ENCODE data around the gene RGS14. TPM values are rescaled to one million over a fixed set of nuclear protein-coding genes. Genes with fewer than 3 reads are reported as not detected.
A peak's percentile ranks its signal among the peaks of the same experiment; 100 is the strongest.

RGS14 gene
- total and polyA plus RNA-seq, 2 experiments from 2014 or later: 23.5 to 37.9 TPM

DNA sequence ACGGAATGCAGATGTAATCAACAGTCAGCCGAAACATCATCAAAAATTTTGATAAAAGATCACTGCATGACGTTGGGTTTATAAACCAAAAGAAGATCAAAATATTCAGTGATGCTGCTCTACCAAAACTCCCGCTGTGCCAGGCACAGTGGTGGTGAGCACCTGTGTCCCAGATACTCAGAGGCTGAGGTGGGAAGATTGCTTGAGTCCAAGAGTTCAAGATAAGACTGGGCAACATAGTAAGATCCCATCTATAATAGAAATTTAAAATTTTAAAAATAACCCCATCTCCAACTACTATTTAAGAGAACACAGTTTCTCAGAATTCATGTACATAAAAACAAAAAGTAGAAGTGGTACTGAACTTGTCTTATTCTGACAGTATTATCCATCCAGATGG is 10.0 kb upstream of the RGS14 start (continued):
- no peak for TF ChIP-seq CTCF (conservative IDR thresholded peaks at IDR 0.05; ENCODE audit: low read depth in 2 of 2)
- TF ChIP-seq ZNF114 (CRISPR knock-in tag; IDR thresholded peaks at IDR 0.05): no peak
- no peak for TF ChIP-seq EZH2phosphoT487 (IDR thresholded peaks at IDR 0.05; ENCODE audit: unreplicated experiment)
- no peak for TF ChIP-seq NANOG (IDR thresholded peaks at IDR 0.05; ENCODE audit: borderline replicate concordance)
- TF ChIP-seq STAT1 (IDR thresholded peaks at IDR 0.05; ENCODE audit: unreplicated experiment): no peak

GRCh38 chr5:177349362-177349647 is 8.4 kb upstream of the RGS14 start:
- H3K27me3 Mint-ChIP-seq (ENCODE audit: insufficient read depth, low read depth, poor library complexity): peaks cover 7% of the 10 kb centered on the region
- no peak for DNase-seq (ENCODE audit: low spot score)
- no peak overlapping the region for H2AFZ ChIP-seq
- H3K79me2 ChIP-seq (replicated peaks; ENCODE audit: insufficient read depth): peaks cover 67% of the 10 kb centered on the region
- peak overlapping the region; percentile 18 for H3K4me3 Mint-ChIP-seq
- no peaks in the 10 kb centered on the region for H3K27me3 ChIP-seq (ENCODE audit: insufficient read depth)
- H3F3A ChIP-seq (replicated peaks; ENCODE audit: low read depth): 0 out of 2 replicates have a peak, but pooled peaks cover 6% of the 10 kb centered on the region
- peaks cover 22% of the 10 kb centered on the region for H4K20me1 ChIP-seq (replicated peaks; ENCODE audit: insufficient read depth)
- peaks cover 6% of the 10 kb centered on the region for H3K4me1 ChIP-seq (ENCODE audit: insufficient read depth)
- peaks cover 13% of the 10 kb centered on the region; the same call in 1 of the 2 replicates for H3K36me3 ChIP-seq (ENCODE audit: insufficient read depth)
- H3K9me2 ChIP-seq (ENCODE audit: insufficient read depth): no peaks in the 10 kb centered on the region
- no peak overlapping the region for H3K4me2 ChIP-seq
- no peak overlapping the region for H3K27ac Mint-ChIP-seq
- no peaks in the 10 kb centered on the region for H3K9me3 Mint-ChIP-seq
- H3K4me1 Mint-ChIP-seq: peaks cover 22% of the 10 kb centered on the region
- no peak overlapping the region for H3K27ac ChIP-seq (ENCODE audit: low read depth)
- no peak overlapping the region for H3K4me3 ChIP-seq
- H3K36me3 Mint-ChIP-seq (ENCODE audit: low read depth): peaks cover 14% of the 10 kb centered on the region
- no peak for ATAC-seq
- no peak for TF ChIP-seq NANOG (IDR thresholded peaks at IDR 0.05; ENCODE audit: borderline replicate concordance)
- no peak for TF ChIP-seq EZH2phosphoT487 (IDR thresholded peaks at IDR 0.05; ENCODE audit: unreplicated experiment)
- TF ChIP-seq ZNF462 (CRISPR knock-in tag; IDR thresholded peaks at IDR 0.05): no peak
- TF ChIP-seq, protein P1, sequence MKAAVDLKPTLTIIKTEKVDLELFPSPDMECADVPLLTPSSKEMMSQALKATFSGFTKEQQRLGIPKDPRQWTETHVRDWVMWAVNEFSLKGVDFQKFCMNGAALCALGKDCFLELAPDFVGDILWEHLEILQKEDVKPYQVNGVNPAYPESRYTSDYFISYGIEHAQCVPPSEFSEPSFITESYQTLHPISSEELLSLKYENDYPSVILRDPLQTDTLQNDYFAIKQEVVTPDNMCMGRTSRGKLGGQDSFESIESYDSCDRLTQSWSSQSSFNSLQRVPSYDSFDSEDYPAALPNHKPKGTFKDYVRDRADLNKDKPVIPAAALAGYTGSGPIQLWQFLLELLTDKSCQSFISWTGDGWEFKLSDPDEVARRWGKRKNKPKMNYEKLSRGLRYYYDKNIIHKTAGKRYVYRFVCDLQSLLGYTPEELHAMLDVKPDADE (IDR thresholded peaks at IDR 0.05): no peak
- no peak for TF ChIP-seq ZNF331 (CRISPR knock-in tag; IDR thresholded peaks at IDR 0.05; ENCODE audit: low read depth)
- no peak for TF ChIP-seq EZH2 (IDR thresholded peaks at IDR 0.05; ENCODE audit: low read depth, unreplicated experiment)
- TF ChIP-seq POLR2AphosphoS5 (IDR thresholded peaks at IDR 0.05; ENCODE audit: low read depth): no peak
- TF ChIP-seq, protein P2, sequence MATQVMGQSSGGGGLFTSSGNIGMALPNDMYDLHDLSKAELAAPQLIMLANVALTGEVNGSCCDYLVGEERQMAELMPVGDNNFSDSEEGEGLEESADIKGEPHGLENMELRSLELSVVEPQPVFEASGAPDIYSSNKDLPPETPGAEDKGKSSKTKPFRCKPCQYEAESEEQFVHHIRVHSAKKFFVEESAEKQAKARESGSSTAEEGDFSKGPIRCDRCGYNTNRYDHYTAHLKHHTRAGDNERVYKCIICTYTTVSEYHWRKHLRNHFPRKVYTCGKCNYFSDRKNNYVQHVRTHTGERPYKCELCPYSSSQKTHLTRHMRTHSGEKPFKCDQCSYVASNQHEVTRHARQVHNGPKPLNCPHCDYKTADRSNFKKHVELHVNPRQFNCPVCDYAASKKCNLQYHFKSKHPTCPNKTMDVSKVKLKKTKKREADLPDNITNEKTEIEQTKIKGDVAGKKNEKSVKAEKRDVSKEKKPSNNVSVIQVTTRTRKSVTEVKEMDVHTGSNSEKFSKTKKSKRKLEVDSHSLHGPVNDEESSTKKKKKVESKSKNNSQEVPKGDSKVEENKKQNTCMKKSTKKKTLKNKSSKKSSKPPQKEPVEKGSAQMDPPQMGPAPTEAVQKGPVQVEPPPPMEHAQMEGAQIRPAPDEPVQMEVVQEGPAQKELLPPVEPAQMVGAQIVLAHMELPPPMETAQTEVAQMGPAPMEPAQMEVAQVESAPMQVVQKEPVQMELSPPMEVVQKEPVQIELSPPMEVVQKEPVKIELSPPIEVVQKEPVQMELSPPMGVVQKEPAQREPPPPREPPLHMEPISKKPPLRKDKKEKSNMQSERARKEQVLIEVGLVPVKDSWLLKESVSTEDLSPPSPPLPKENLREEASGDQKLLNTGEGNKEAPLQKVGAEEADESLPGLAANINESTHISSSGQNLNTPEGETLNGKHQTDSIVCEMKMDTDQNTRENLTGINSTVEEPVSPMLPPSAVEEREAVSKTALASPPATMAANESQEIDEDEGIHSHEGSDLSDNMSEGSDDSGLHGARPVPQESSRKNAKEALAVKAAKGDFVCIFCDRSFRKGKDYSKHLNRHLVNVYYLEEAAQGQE (IDR thresholded peaks at IDR 0.05; ENCODE audit: unreplicated experiment): no peak
- TF ChIP-seq JUNB (IDR thresholded peaks at IDR 0.05; ENCODE audit: unreplicated experiment): no peak

Data from GM23338 (cell line).